Measurements from ENCODE around the gene SLC38A7.

- TF ChIP-seq, protein P1, sequence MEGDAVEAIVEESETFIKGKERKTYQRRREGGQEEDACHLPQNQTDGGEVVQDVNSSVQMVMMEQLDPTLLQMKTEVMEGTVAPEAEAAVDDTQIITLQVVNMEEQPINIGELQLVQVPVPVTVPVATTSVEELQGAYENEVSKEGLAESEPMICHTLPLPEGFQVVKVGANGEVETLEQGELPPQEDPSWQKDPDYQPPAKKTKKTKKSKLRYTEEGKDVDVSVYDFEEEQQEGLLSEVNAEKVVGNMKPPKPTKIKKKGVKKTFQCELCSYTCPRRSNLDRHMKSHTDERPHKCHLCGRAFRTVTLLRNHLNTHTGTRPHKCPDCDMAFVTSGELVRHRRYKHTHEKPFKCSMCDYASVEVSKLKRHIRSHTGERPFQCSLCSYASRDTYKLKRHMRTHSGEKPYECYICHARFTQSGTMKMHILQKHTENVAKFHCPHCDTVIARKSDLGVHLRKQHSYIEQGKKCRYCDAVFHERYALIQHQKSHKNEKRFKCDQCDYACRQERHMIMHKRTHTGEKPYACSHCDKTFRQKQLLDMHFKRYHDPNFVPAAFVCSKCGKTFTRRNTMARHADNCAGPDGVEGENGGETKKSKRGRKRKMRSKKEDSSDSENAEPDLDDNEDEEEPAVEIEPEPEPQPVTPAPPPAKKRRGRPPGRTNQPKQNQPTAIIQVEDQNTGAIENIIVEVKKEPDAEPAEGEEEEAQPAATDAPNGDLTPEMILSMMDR (conservative IDR thresholded peaks at IDR 0.05; ENCODE audit: low read depth in 2 of 2) = no peak
- peak; percentile 74 for TF ChIP-seq CREB1 (CRISPR knock-in tag; IDR thresholded peaks at IDR 0.05; ENCODE audit: low read depth)
- no peak for TF ChIP-seq EZH2phosphoT487 (IDR thresholded peaks at IDR 0.05; ENCODE audit: unreplicated experiment)
These were observed at the start of gene SLC38A7 for GRCh38 chr16:58684354-58685083.
